CD14-positive monocyte (primary cell): ENCODE results near the gene RASSF4. TPM values are rescaled to one million over a fixed set of nuclear protein-coding genes. Genes with fewer than 3 reads are reported as not detected.

Experiments used
- DNase-seq, 3 donors: peaks; one replicate each; pipeline ENCODE4 v3.0.0-alpha.2; 2011 to 2022
- H2AFZ ChIP-seq: 2 replicates; pipeline ENCODE4 v1.6.0; 2012; ENCODE audit warnings: mild to moderate bottlenecking, low read depth, low read length, inconsistent platforms; ENCODE audit not compliant: insufficient read depth, poor library complexity, severe bottlenecking
- H3K27ac ChIP-seq, 2 donors: 1 replicate in 1 of 2; 2 replicates in 1 of 2; pipeline ENCODE4 v1.5.1; 2012 to 2013; ENCODE audit warnings: low read length in 2 of 2, control low read depth in 1 of 2, inconsistent platforms in 1 of 2, low read depth in 1 of 2, mild to moderate bottlenecking in 1 of 2
- H3K27me3 ChIP-seq, 2 donors: one replicate each; pipeline versions ENCODE4 v1.6.0 to v1.6.1; 2011 to 2013; ENCODE audit warnings: low read length in 2 of 2; ENCODE audit not compliant: control insufficient read depth in 2 of 2, insufficient read depth in 2 of 2
- H3K36me3 ChIP-seq, 2 donors: replicated peaks in 1 of 2; 1 replicate in 1 of 2; 2 replicates in 1 of 2; pipeline versions ENCODE4 v1.5.1 to v1.6.1; 2012 to 2013; ENCODE audit warnings: low read length in 2 of 2, control low read depth in 1 of 2, inconsistent platforms in 1 of 2, mild to moderate bottlenecking in 1 of 2; ENCODE audit not compliant: insufficient read depth in 2 of 2, control insufficient read depth in 1 of 2
- H3K4me1 ChIP-seq, 2 donors: 1 replicate in 1 of 2; 2 replicates in 1 of 2; pipeline versions ENCODE4 v1.5.1 to v1.6.1; 2012 to 2013; ENCODE audit warnings: low read length in 2 of 2, control low read depth in 1 of 2, inconsistent platforms in 1 of 2, mild to moderate bottlenecking in 1 of 2, moderate library complexity in 1 of 2; ENCODE audit not compliant: insufficient read depth in 2 of 2, control insufficient read depth in 1 of 2
- H3K4me2 ChIP-seq: replicated peaks from 2 replicates; pipeline ENCODE3; 2012; ENCODE audit warnings: low read length, moderate library complexity, mild to moderate bottlenecking; ENCODE audit not compliant: poor library complexity, severe bottlenecking; ENCODE audit errors: extremely low read depth
- H3K4me3 ChIP-seq, 3 experiments: fragments of 200-600 bp in 1 of 3; sonication (generic) in 1 of 3; replicated peaks in 1 of 3; 1 replicate in 2 of 3; 2 replicates in 1 of 3; pipeline ENCODE4 v1.5.1; 2011 to 2013; ENCODE audit warnings: low read length in 3 of 3, mild to moderate bottlenecking in 3 of 3, control low read depth in 2 of 3, low read depth in 2 of 3, inconsistent platforms in 1 of 3, moderate library complexity in 1 of 3
- H3K79me2 ChIP-seq: 2 replicates; pipeline ENCODE4 v1.6.0; 2012; ENCODE audit warnings: mild to moderate bottlenecking, control low read depth, inconsistent platforms, low read length, moderate library complexity; ENCODE audit not compliant: insufficient read depth
- H3K9ac ChIP-seq: 2 replicates; pipeline ENCODE4 v1.6.0; 2017; ENCODE audit warnings: low read length, mild to moderate bottlenecking; ENCODE audit not compliant: insufficient read depth, poor library complexity, severe bottlenecking
- H3K9me3 ChIP-seq, 2 donors: replicated peaks in 1 of 2; 1 replicate in 1 of 2; 2 replicates in 1 of 2; pipeline versions ENCODE4 v1.5.1 to v1.6.1; 2012 to 2013; ENCODE audit warnings: low read length in 2 of 2, control low read depth in 1 of 2; ENCODE audit not compliant: control insufficient read depth in 1 of 2, insufficient read depth in 1 of 2
- H4K20me1 ChIP-seq: 2 replicates; pipeline ENCODE4 v1.6.0; 2012; ENCODE audit warnings: mild to moderate bottlenecking, low read length, control low read depth, moderate library complexity; ENCODE audit not compliant: insufficient read depth
- H3K27ac Mint-ChIP-seq, 7 donors: one replicate each; pipeline ENCODE4 v1.8.0; 2020; ENCODE audit warnings: mild to moderate bottlenecking in 7 of 7, mixed read lengths in 7 of 7, moderate library complexity in 6 of 7, inconsistent platforms in 2 of 7
- H3K27me3 Mint-ChIP-seq, 3 donors: one replicate each; pipeline ENCODE4 v1.8.0; 2021 to 2022; ENCODE audit warnings: low read depth in 3 of 3, mild to moderate bottlenecking in 3 of 3, mixed read lengths in 3 of 3, moderate library complexity in 3 of 3, inconsistent platforms in 1 of 3
- H3K36me3 Mint-ChIP-seq, 2 donors: one replicate each; pipeline ENCODE4 v1.8.0; 2020; ENCODE audit warnings: mixed read lengths in 2 of 2, inconsistent platforms in 1 of 2, mild to moderate bottlenecking in 1 of 2
- H3K4me1 Mint-ChIP-seq: one replicate; pipeline ENCODE4 v1.8.0; 2020; ENCODE audit warnings: mild to moderate bottlenecking, mixed read lengths
- H3K4me3 Mint-ChIP-seq, 2 donors: one replicate each; pipeline ENCODE4 v1.8.0; 2020; ENCODE audit warnings: mild to moderate bottlenecking in 2 of 2, mixed read lengths in 2 of 2, moderate library complexity in 1 of 2
- H3K9me3 Mint-ChIP-seq, 7 donors: one replicate each; pipeline ENCODE4 v1.8.0; 2020 to 2022; ENCODE audit warnings: mixed read lengths in 7 of 7, mild to moderate bottlenecking in 6 of 7, moderate library complexity in 6 of 7, inconsistent platforms in 2 of 7
- CTCF ChIP-seq: fragments of 200-600 bp; IDR thresholded peaks from one replicate; pipeline ENCODE4 v1.8.0; 2022; ENCODE audit warnings: antibody characterized with exemption, mild to moderate bottlenecking
- WGBS: methylation state at CpG from one replicate; pipeline ENCODE4 v1.1.5; 2013; ENCODE audit warnings: missing lambda C conversion rate; ENCODE audit not compliant: insufficient coverage; 5-methylcytosine and 5-hydroxymethylcytosine counted together
- intact Hi-C, 2 donors: fragments of 100-400 bp; cut with micrococcal nuclease; formaldehyde crosslinking; loops; one replicate each; pipeline versions ENCODE4 v1.15.0 to v1.15.1; 2023
- polyA plus RNA-seq, 3 donors: library from polyadenylated mRNA; depleted of rRNA in 1 of 3; unstranded in 2 of 3; stranded (reverse) in 1 of 3; fragments of 300-500 nt in 2 of 3; fragments of >200 nt in 1 of 3; fragmentation: Illumina TruSeq in 2 of 3; gene quantifications; 1 replicate in 2 of 3; 2 replicates in 1 of 3; pipeline ENCODE4 v1.2.3, GENCODE V29; 2012 to 2021

Gene RASSF4
- polyA plus RNA-seq, 3 donors, result 117 to 290 (median 120) TPM

DNA sequence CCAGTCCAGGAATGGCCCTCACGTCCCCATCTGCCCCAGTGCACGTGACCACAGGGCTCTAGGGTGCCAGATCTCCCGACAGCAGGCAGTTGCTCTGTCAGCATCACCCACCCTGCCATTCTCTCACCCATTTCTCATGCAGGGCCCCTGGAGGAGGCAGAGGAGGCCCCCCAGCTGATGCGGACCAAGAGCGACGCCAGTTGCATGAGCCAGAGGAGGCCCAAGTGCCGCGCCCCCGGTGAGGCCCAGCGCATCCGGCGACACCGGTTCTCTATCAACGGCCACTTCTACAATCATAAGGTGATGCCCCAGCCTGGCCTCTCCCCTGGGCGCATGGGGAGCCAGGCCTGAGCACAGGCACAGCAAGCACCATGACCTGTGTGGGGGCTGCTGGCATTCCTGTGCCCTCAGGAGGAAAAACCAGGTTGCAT is 25.1 kb downstream of the RASSF4 start:
- Histone ChIP-seq H3K4me3 (no peak overlapping the region), H3K27ac (no peak overlapping the region), H3K36me3 (peaks cover 97 to 100% of the 10 kb centered on the region in 2 donors), H4K20me1 (peaks cover 100% of the 10 kb centered on the region), H3K9ac (no peak overlapping the region), H3K79me2 (peaks cover 31% of the 10 kb centered on the region), H3K4me2 (no peak overlapping the region), H3K4me1 (no peaks in the 10 kb centered on the region), H2AFZ (no peak overlapping the region), H3K9me3 (no peaks in the 10 kb centered on the region), H3K27me3 (no peaks in the 10 kb centered on the region)
- Mint-ChIP-seq H3K27me3 (no peaks in the 10 kb centered on the region), H3K36me3 (peaks cover 89 to 100% of the 10 kb centered on the region in 2 donors), H3K4me3 (no peak overlapping the region), H3K27ac (peak overlapping the region in 3 of 7 donors; percentile 15 to 73 (median 58)), H3K4me1 (peaks cover 2% of the 10 kb centered on the region), H3K9me3 (no peaks in the 10 kb centered on the region)
- over 99% methylated on average over 15 of the region's 15 CpGs for WGBS
- DNase-seq, result no peak
- no peak for TF ChIP-seq CTCF
- intact Hi-C loops, result no loop called here

DNA sequence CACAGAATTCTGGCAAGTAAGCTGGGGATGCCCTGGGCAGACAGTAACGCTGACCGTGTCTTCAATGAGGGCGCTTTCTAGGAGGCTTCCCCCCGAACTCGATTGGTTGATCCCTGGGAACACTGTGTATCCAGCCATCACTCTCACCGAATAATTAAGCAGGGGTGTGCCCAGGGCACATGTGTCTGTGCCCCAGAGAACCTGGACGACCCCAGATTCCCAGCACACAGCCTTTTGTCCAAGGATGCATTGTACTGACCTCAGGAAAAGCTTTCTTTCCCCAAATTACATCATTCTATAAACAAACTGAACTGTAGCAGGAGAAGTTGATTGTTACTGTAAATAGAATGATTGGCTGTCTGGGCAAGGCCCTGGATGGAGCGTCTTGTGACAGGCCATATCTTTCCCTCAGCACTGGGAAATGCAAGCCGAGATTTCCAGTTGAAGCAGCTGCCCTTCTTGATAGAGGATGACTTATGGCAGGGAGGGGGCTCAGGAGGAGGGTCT is 25.6 kb downstream of the RASSF4 start:
- 98% methylated on average over 8 of the region's 9 CpGs for WGBS

More for the DNA sequence above, 25.6 kb downstream of the RASSF4 start:
- Histone ChIP-seq H3K4me1 (no peaks in the 10 kb centered on the region), H3K27me3 (no peaks in the 10 kb centered on the region), H4K20me1 (peaks cover 98% of the 10 kb centered on the region), H3K4me2 (no peak overlapping the region), H2AFZ (no peak overlapping the region), H3K9me3 (no peaks in the 10 kb centered on the region), H3K36me3 (peaks cover 98 to 100% of the 10 kb centered on the region in 2 donors), H3K79me2 (peaks cover 26% of the 10 kb centered on the region), H3K4me3 (no peak overlapping the region), H3K9ac (no peak overlapping the region), H3K27ac (no peak overlapping the region)
- Mint-ChIP-seq H3K4me3 (no peak overlapping the region), H3K4me1 (peaks cover 2% of the 10 kb centered on the region), H3K36me3 (peaks cover 92 to 100% of the 10 kb centered on the region in 2 donors), H3K27ac (peak overlapping the region in 2 of 7 donors; percentile 15 to 37), H3K9me3 (no peaks in the 10 kb centered on the region), H3K27me3 (peaks cover 0 to under 1% (median 0%) of the 10 kb centered on the region in 3 donors)
- TF ChIP-seq CTCF, result no peak
- no peak for DNase-seq
- intact Hi-C loops, result no loop called here
